Inferior parietal cortex (tissue), 1 donor: ENCODE results near the gene PC.

Source experiments
- DNase-seq: peaks from one replicate; pipeline ENCODE4 v3.0.0-alpha.2; 2016; ENCODE audit errors: extremely low spot score

PC gene

GRCh38 chr11:66854729-66855211 lies 103.4 kb downstream of the PC start:
- no peak for DNase-seq

- DNase-seq = no peak
Observed at GRCh38 chr11:66854231-66854661, 103.9 kb downstream of the PC start.

DNA sequence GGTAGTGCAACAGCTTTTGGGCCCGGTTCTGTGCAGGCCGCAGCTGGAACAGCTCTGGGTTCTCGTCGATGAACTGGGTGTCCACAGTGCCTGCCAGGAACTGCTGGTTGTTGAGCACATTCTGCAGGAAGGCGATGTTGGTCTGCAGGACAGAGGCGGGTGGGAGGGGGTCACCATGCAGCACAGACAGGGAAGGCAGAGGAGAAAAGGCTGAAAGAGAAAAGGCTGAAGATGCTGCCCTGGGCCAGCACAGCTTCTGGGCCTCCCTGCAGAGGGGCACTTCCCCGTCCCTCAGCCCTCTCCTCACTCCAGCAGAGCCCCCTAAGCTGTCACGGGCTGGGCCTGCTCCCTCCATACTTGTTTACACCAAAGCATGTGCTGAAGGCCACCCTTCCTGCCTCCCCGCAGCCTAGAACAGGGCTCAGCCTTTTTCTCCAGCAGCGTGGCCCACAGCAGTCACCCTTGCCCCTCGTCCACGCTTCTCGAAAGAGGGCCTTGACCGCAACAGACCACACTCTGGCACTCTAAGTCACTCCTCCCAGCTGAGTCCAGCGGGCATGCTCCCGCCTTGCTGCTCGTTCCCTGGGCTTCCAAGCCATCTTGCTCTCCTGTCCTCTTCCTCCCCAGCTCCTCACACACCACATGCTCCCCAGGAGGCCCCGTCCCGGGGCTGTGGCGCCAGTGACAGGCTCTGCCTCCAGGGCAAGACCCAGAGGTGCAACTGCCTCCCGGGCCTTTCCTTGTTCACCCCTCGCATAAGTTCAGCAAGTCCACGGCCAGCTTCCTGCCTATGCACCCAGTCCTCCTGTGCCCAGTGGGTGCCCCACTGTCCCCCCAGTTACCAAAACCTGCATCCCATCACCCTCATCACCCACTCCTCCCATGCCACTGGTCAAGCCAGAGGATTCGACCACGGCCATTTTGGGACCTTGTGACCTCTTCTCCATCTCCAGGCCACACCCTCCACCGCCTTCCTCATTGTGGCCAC lies 104.6 kb downstream of the PC start:
- DNase-seq = no peak

DNA sequence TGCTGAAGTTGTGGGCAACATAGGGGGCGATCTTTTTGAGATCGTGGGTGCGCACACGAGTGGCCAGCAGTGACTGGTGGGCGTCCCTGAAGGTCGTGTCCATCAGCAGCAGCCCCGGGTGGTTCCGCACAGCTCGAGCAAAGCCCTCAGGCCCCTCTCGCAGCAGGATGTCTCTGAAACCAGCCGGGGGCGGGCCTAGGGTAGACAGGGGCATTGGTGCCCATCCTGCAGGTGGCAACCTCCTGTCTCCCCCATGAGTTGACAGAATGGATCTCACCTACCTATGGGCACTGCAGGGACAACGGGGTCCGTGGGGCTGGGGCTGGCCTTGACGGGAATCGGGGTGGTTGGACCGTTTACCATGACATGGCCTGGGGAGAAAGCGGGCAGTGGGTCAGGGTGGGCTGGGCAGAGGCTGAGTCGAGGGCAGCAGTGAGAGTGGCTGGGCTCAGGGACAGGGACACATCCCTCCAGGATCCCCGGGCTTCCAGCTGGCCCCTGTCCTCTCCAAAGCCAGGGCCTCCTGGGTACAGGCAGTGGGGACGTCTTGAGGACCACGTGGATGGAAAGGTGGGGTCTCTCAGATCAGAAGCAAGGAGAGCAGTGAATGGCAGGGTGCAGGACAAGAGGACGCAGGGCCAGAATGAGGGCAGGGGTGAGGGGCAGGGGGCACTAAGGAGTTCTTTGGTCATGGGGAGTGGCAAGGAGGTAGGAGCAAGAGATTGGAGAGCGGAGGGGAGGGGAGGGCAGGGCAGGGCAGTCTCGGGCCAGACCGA lies 105.5 kb downstream of the PC start:
- no peak for DNase-seq

- no peak for DNase-seq
Observed at GRCh38 chr11:66851698-66852465, 106.3 kb downstream of the PC start.

DNA sequence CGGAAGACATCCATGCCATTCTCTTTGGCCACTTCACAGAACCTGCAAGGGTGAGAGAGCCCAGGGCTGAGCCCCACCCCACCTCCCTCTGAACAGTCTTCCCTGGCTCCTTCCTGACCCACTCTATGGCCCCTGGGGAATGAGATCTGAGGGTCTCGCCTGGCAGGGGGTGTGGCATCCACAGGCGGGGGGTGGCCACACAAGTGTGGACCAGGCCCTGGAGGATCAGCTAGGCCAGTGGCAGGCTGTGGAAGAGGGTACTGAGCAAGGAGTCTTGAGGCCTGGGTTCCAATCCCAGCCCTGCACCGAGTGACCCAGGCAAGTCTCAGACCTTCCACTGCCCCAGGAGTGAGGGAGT lies 107.0 kb downstream of the PC start:
- DNase-seq = no peak

DNA sequence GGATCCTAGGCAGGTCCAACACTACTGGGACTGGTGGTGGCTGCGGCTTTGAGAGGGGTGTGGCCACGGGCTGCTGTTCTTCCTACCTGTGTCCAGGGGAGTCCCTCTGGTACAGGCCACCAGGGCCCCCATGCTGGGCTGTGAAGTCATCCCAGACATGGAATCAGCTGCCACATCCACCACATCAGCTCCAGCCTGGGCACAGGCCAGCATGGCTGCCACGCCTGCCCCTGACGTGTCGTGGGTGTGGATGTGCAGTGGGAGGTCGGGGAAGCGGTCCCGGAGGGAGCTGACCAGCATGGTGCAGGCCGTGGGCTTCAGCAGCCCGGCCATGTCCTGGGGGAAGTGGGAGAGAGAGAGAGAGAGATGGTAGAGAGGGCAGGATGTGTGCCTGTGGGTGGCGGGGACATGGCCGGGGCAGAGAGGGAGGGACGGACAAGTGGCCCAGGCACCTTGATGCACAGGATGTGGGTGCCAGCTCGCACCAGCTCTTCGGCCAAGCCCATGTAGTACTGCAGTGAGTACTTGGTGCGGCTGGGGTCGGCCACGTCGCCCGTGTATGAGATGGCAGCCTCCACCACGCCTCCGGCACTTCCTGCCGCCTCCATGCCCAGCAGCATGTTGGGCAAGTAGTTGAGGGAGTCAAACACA lies 107.5 kb downstream of the PC start:
- DNase-seq = no peak

- no peak for DNase-seq
Observed at GRCh38 chr11:66850235-66850587, 108.0 kb downstream of the PC start.

- no peak for DNase-seq
Observed at GRCh38 chr11:66849501-66850234, 108.5 kb downstream of the PC start.

- no peak for DNase-seq
Observed at GRCh38 chr11:66848671-66849500, 109.3 kb downstream of the PC start.

DNA sequence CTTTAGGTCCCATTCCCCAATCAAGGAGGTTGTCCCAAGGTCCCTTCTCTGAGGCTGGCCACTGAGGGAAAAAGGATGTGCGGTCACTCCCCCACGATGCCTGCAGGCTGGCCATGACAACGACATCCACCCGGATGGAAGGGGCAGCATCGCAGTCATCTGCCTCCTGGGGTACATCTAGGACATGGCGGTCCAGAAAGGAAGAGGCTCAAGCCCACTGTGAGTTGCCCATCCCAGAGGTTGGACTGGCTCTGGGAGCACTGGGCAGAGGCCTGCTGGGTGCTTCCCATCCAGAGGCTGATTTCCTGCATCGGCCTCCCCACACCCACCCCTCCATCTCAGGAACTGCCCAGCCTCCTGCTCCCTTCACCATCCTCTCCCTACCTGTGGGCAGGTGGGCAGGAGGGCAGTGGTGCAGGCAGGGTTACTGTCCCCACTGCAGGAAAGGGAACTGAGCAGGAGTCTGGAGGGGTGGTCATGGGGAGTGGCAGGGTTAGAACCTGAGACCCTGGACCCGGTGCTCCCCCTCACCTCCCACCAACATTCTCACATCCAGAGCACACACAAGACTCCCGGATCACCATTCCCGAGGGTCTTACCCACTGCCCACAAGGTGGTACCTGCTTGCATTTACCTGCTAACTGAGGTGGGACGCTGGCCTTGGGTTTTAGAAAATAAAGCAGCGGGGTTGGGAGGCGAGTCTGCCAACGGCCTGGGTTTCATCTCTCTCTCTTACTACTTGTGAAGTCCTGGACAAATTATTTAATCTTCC lies 110.5 kb downstream of the PC start:
- DNase-seq = no peak

GRCh38 chr11:66846671-66847091 lies 111.5 kb downstream of the PC start:
- no peak for DNase-seq

DNA sequence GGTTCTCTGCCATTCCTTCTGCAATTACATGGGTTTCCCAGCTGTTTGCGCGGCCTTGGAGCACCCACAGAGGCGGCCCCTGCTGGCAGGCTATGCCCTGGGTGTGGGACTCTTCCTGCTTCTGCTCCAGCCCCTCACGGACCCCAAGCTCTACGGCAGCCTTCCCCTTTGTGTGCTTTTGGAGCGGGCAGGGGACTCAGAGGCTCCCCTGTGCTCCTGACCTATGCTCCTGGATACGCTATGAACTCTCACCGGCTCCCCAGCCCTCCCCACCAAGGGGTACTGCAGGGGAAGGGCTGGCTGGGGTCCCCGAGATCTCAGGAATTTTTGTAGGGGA lies 112.3 kb downstream of the PC start:
- DNase-seq = no peak

- no peak for DNase-seq
Observed at GRCh38 chr11:66845143-66845875, 112.9 kb downstream of the PC start.

DNA sequence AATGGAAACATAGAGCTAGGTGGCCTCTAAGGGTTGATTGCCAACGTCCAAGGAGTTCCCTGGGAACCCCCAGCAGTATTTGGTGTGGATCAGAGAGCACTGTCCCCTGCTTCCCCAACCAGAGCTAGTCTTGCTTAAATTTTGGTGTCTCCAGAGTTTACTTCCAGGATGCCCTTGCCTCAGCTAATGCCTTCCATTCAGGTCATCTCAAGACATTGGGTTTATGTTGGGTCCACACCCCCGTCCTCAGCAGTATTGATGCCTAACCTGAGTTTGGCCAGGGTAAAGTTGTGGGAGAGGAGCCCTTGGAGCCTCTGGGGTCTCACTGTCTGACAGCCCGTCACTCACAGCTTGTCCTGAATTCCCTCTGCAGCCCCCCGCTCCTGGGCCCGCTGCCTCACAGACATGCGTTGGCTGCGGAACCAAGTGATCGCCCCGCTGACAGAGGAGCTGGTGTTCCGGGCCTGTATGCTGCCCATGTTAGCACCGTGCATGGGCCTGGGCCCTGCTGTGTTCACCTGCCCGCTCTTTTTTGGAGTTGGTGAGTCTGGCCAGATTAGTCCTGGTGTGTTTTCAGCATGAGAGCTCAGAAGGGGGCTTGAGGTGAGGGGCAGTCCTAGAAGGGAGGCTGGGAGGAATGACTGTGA lies 113.6 kb downstream of the PC start:
- DNase-seq = no peak

- DNase-seq = no peak
Observed at GRCh38 chr11:66843776-66844495, 114.2 kb downstream of the PC start.
